ENCODE measurements around the gene PCSK4.
"Not testable (repeated sequence)": the region's sequence is repeated elsewhere in the genome, so short reads cannot be mapped to it uniquely, and the experiment has no call there.

The PCSK4 gene

GRCh38 chr19:1490311-1491113, at the start of gene PCSK4:
Gene PCSK4, minus strand, starts transcription at chr19:1490350. Its CDS starts 4 bp downstream, at chr19:1490346.
- DNase-seq = peak; percentile 99

DNA sequence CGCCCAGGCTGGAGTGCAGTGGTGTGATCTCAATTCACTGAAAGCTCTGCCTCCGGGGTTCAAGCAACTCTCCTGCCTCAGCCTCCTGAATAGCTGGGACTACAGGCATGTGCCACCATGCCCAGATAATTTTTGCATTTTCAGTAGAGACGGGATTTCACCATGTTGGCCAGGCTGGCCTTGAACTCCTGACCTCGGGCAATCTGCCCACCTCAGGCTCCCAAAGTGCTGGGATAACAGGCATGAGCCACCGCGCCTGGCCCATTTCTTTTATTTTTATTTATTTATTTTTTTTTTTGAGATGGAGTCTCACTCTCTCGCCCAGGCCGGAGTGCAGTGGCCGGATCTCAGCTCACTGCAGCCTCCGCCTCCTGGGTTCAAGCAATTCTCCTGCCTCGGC, 49.6 kb upstream of the PCSK4 start:
- DNase-seq = not testable (repeated sequence)

DNA sequence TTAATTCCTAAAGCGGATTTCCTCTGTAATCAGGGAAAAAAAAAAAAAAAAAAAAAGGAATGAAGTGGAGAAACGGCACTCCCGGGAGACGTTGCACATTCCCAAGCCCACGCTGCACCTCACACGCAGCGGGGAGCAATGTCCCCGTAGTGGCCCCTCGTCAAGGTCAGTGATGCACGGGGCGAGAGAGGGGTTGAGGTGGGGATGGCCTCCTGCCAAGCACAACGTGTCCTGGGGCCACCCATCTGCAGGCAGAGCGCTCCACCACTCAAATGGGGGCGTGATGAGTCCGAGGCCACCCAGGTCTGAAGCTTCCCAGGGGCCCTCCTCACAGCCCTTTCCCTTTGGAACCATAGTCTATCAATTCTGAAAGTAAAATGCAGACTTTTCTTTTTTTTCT, 48.8 kb upstream of the PCSK4 start:
- DNase-seq = no peak

DNA sequence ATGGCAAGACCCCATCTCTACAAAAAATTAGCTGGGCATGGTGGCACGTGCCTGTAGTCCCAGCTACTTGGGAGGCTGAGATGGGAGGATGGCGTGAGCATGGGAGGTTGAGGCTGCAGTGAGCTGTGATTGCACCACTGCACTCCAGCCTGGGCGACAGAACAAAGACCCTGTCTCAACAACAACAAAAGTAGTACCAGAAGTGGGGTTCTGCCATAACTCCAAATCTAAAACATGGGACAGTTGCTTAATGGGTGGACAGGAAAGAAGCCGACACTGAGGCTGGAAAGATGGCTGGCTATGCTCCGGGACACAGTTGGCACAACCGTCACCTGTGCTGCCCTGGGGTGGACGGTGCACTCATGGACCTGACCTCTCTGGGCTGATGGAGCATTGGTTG, 45.5 kb upstream of the PCSK4 start:
- DNase-seq = not testable (repeated sequence)

DNA sequence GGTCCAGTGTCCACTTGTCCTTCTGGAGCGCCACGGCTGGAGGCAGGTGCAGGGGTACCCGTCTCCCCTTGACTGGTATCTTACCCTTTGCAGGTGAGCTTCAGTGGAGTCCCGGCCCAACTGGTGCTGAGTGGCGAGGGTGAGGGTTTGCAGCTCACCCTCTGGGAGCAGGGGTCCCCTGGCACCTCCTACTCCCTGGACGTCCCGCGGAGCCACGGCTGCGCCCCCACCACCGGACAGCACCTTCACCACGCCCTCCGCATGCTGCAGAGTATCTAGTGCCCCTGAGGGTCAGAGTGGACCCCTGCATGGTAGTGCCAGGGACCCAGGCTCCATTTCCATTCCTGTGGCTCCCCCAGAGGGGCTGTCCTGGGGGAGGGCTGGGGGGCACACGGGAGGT, 44.8 kb upstream of the PCSK4 start:
- DNase-seq = no peak

GRCh38 chr19:1533510-1534150, 43.5 kb upstream of the PCSK4 start:
- no peak for DNase-seq

- no peak for DNase-seq
These were observed 41.9 kb upstream of the PCSK4 start for GRCh38 chr19:1532003-1532402.

- DNase-seq = no peak
These were observed 41.4 kb upstream of the PCSK4 start for GRCh38 chr19:1531587-1531986.

DNA sequence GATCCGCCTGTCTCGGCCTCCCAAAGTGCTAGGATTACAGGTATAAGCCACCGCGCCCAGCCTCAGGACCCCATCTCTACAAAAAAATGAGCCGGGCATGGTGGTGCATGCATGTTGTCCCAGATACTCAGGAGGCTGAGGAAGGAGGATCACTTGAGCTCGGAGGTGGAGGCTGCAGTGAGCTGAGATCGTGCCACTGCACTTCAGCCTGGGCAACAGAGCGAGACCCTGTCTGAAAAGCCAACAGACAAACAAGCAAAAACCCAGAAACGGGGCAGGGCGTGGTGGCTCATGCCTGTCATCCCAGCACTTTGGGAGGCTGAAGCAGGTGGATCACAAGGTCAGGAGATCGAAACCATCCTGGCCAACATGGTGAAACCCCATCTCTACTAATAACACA, 40.7 kb upstream of the PCSK4 start:
- DNase-seq = not testable (repeated sequence)

DNA sequence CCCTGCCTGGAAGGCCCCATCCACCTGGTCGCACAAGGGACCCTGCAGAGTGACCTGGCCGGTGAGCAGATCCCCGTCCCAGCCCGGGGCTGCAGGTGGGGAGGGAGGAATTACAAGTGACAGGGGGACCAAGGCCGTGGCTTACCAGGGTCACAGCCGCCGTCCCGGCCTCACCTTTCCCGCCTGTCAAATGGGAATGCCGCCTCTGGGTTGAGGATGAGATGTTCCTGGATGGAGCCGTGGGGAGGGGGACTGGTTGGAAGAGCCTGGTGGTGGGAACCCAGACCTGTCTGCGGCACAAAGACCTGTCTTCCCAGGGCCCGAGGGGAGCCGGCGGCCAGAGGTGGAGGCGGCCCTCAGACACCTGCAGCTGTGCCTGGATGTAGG, 39.3 kb upstream of the PCSK4 start:
- DNase-seq = no peak

DNA sequence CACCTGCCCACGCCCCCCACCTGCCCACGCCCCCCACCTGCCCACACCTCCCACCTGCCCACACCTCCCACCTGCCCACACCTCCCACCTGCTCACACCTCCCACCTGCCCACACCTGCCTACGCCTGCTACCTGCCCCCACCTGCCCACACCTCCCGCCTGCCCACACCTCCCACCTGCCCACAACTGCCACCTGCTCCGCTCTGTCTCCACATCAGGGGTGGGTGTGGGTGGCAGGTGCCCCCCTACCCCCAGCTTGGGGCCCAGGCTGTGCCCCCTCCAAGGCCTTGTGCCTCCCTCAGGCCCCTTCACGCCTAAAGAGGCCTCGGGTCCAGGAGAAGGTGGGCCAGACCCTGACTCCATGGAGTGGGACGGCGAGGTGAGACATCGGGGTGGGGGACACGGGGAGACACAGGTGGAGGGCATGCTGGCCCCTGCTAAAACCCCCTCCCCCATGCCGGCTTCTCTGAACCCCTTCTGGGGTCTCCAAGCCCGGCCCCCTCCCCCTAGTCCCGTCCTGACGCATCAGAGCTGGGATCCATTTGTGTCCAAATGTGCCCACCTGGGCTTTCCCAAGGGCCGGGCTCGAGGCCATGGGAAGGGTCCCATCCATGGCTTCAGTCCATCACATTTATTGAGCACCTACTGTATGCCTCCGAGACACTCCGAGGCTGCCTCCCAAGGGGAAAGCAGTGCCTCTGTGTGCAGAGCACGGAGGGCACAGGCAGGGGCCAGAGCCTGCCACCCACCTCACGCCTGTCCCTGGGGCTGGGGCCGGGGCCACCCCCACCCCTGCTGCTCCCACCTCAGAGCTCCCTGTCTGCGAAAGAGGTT, 38.7 kb upstream of the PCSK4 start:
- DNase-seq = no peak

- DNase-seq = no peak
These were observed 37.6 kb upstream of the PCSK4 start for GRCh38 chr19:1527650-1528309.

- DNase-seq = no peak
These were observed 37.0 kb upstream of the PCSK4 start for GRCh38 chr19:1526979-1527649.

DNA sequence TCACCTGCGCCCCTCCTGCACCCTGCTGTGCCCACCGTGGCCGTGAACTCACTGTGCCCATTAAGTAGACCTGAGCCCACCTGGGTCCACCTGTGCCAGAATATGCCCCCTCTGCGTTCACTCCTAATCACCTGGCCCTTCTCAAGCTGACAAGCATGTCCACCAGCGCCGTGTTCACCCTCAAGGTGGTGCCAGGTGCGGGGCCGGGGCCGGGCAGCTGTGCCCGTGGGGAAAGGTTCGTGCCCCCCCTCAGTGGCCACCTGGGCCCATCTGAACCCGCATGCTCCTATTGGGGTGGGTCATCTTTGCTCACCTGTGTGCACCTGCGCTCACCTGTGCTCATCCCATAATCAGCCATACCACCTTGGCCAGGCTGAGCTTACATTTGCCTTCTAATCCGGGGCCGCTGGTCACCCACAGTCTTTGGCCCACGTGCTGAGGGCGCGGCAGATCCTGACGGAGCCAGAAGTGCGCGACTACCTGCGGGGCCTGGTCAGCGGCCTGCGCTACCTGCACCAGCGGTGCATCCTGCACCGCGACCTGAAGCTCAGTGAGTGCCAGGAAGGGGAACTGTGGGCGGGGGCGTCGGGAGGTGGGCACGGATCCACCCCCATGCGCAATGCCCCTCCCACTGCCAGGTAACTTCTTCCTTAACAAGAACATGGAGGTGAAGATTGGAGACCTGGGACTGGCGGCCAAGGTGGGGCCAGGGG, 36.1 kb upstream of the PCSK4 start:
- DNase-seq = no peak

- DNase-seq = no peak
These were observed 35.2 kb upstream of the PCSK4 start for GRCh38 chr19:1525343-1525742.

- DNase-seq = no peak
These were observed 34.8 kb upstream of the PCSK4 start for GRCh38 chr19:1524972-1525325.

DNA sequence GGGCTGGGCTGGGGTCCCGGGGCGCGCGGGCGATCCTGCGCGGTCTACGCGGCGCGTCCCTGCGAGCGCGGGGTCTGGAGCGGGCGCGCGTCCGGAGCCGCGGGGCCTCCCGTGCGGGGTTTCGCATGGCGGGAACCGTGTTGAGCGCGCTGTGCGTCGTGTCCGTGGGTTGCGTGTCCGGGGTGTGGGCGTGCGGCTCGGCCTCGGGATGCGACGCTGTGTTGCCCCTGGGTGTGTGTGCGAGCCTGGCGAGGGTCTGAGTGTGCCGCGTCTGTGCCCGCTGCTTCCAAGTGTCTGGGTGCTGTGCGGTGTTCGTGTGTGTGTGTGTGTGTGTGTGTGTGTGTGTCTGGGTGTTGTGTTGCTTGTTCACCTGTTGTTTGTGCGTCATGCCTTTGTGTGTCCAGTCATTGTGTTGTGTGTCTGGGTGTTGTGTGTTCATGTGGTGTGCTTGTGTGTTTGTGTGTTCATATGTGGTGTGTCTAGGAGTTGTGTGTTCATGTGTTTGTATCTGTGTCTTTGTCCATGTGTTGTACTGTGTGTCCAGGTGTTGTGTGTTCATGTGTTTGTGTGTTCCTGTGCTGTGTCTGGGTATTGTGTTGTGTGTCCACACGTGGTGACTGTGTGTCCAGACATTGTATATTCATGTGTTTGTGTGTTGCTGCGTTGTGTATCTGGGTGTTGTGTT, 34.3 kb upstream of the PCSK4 start:
- no peak for DNase-seq

DNA sequence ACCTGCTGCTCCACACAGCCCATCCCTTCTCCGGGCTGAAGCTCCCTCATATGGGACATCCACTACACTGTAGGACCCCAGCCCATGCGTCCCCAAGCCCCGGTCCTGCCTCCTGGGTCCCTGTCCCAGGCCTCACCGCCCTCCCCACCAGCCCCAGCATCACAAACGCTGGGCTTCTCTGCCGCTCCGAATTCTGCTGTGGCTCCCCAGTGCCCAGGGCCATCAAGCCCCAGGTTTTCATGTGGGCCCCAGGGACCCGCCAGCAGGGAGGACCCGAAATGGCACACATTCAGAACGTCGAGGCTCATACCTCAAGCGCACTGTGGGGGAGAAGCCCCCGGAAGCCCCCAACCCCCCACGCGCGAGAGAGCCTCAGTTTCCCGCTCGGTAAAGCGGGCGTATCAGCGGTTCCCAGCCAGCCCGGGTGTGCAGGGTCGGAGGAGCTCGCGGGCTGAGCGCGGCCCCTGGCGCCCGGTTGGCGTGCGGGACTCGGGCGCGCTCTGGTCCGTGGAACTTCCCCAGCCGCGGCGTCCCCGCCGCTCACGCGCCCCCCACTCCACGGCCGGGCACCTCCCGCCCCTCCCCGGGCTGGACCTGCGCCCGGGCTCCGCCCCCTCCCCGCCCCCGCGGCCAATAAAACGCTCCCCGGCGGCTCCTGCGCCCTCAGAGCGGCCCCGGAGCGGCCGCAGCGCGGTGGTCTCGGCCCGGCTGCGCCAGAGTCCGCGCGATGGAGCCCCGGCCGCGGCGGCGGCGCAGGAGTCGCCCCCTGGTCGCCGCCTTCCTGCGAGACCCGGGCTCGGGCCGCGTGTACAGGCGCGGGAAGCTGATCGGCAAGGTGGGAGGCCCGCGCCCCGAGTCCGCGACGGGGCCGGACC, 33.5 kb upstream of the PCSK4 start, which contains the start of gene PLK5:
Gene PLK5, plus strand, starts transcription at position 666 of the 875 bp plus-strand sequence. CDS start 2,920 bp downstream, outside the sequence.
- no peak for DNase-seq

GRCh38 chr19:1522838-1523237, 32.7 kb upstream of the PCSK4 start:
- no peak for DNase-seq

GRCh38 chr19:1522061-1522460, 31.9 kb upstream of the PCSK4 start:
- no peak for DNase-seq

Data from EL (cell line).